ENCODE data around the gene IL22RA2.

IL22RA2 gene

DNA sequence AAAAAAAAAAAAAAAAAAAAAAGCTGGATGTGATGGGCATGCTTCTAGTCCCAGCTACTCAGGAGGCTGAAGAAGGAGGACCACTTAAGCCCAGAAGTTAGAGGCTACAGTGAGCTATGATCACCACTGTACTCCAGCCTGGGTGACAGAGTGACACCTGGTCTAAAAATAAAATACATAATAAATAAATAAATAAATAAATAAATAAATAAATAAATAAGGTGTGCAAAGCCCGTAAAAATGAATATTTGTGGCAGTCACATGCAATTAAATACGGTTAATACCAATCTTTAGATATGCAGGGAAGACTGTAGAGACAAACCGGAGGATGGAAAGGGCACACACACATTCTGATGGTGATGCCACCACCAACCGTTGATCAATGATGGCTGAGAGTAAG lies 26.2 kb downstream of the IL22RA2 start:
- TF ChIP-seq, protein P1, sequence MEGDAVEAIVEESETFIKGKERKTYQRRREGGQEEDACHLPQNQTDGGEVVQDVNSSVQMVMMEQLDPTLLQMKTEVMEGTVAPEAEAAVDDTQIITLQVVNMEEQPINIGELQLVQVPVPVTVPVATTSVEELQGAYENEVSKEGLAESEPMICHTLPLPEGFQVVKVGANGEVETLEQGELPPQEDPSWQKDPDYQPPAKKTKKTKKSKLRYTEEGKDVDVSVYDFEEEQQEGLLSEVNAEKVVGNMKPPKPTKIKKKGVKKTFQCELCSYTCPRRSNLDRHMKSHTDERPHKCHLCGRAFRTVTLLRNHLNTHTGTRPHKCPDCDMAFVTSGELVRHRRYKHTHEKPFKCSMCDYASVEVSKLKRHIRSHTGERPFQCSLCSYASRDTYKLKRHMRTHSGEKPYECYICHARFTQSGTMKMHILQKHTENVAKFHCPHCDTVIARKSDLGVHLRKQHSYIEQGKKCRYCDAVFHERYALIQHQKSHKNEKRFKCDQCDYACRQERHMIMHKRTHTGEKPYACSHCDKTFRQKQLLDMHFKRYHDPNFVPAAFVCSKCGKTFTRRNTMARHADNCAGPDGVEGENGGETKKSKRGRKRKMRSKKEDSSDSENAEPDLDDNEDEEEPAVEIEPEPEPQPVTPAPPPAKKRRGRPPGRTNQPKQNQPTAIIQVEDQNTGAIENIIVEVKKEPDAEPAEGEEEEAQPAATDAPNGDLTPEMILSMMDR (IDR thresholded peaks at IDR 0.05; ENCODE audit: borderline replicate concordance, insufficient read depth, low read depth, low read length) = no peak
- H3K4me3 ChIP-seq (ENCODE audit: low read depth, low read length) = no peak overlapping the region

DNA sequence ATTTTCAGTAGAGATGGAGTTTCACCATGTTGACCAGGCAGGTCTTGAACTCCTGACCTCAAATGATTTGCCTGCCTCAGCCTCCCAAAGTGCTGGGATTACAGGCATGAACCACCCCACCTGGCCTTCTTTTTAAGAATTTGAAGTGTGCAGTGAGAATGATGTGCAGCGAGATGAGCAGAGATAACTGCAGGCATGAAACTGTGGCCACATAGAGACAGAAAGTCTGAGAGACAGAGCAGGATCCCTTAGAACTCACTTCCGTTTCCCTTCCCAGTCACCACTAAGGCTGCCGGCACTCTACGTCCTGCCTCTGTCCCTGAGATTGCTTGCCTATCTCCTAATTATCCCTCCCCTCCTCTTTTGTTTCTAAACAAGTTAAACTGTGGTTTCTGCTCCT lies 27.2 kb downstream of the IL22RA2 start:
- H3K4me3 ChIP-seq (ENCODE audit: low read depth, low read length) = no peak overlapping the region
- TF ChIP-seq, protein P1 (IDR thresholded peaks at IDR 0.05; ENCODE audit: borderline replicate concordance, insufficient read depth, low read depth, low read length) = no peak

DNA sequence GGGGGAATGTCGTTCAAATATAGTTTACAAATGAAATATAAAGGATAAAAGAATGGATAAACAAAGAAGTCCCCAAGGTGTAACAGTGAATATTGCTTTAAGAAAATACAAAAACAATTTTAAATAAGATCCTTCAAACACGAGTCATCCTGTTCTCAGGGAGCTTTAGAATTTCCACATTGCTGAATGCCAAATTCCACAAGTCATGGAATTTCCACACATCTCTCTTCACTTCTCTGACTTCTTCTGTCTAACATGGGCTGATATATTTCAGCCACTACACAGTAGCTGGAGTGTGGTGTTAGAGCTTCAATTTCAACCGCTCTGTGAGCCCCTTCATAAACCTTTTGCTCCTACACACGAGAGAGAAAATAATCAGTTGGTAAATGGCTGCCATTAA lies 28.0 kb downstream of the IL22RA2 start:
- TF ChIP-seq, protein P1 (IDR thresholded peaks at IDR 0.05; ENCODE audit: borderline replicate concordance, insufficient read depth, low read depth, low read length) = no peak
- no peak overlapping the region for H3K4me3 ChIP-seq (ENCODE audit: low read depth, low read length)

DNA sequence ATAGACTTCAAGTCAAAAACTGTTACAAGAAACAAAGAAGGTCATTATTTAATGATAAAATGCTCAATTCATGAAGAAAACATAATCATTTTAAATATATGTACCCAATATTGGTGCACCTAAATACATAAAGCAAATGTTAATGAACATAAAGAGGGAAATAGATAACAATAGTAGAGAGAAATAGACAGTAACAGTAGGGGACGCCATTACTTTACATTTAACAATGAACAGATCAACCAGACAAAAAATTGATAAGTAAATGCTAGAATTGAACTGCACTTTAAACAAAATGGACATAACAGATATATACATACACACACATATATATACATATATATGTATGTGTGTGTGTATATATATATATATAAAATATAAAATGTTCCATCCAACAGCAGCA lies 37.4 kb downstream of the IL22RA2 start:
- TF ChIP-seq, protein P1 (IDR thresholded peaks at IDR 0.05; ENCODE audit: borderline replicate concordance, insufficient read depth, low read depth, low read length) = no peak
- H3K4me3 ChIP-seq (ENCODE audit: low read depth, low read length) = no peak overlapping the region

DNA sequence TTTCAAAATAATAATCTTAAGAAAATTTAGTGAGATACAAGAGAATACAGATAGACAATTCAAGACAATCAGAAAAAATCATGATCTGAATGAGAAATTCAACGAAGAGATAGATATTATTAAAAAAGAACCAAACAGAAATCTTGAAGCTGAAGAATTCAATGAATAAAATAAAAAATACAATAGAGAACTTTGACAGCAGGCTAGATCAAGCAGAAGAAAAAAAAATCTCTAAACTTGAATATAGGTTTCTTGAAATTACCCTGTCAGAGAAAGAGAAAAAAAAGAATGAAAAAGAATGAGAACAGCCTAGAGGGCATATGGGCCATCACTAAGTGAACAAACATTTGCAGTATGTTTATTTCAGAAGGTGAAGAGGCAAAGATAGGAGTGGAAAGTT lies 39.0 kb downstream of the IL22RA2 start:
- TF ChIP-seq, protein P1 (IDR thresholded peaks at IDR 0.05; ENCODE audit: borderline replicate concordance, insufficient read depth, low read depth, low read length) = no peak
- H3K4me3 ChIP-seq (ENCODE audit: low read depth, low read length) = no peak overlapping the region

DNA sequence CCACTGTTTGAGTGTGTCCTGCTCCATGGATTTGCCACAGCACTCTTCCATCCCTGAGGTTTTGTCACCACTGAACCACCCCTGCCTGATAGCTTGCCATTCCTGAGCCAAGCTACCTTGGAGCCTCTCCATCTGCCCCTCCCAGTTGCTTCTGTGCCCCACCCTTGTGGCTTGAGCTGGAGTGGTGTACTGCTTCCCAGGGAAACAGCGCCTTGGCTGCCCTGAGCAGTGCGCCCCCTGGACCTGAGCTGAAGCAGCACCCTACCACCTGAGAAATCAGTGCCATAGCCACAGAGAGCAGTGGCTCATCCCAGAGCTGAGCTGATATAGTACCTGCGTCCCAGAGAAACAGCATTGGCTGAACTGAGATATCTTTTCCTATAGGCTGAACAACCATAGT lies 40.3 kb downstream of the IL22RA2 start:
- no peak overlapping the region for H3K4me3 ChIP-seq (ENCODE audit: low read depth, low read length)
- TF ChIP-seq, protein P1 (IDR thresholded peaks at IDR 0.05; ENCODE audit: borderline replicate concordance, insufficient read depth, low read depth, low read length) = no peak

DNA sequence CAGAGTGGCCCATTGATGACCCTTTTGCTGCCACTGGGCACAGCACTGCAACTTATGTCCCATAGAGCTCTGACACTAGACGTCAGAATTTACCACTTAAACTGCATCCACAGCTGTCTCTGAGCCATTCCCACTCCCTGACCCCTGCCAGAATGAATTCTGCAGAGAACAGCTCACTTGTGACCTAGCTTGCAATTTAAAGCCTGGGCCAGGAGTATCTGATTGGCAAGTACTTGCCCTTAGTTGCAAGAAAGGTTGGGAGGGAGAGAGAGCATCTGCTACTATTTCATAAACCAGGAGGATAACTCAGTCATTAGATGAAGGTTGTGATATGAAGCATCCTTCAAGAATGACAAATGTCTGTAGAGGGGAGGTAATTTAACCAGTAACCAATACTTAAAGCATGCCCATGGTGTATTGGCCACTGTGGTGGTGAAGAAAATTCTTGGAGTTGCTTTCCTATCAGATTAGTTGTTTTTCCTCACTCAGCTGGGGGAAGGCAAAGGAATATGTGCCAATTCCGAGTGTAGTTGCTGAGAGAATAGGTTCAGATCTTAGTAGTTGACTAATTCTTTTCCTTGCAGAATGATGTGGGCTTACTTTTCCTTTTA lies 46.5 kb downstream of the IL22RA2 start:
- H3K4me3 ChIP-seq (ENCODE audit: low read depth, low read length) = no peak overlapping the region
- TF ChIP-seq, protein P1 (IDR thresholded peaks at IDR 0.05; ENCODE audit: borderline replicate concordance, insufficient read depth, low read depth, low read length) = no peak

Measured in GM12875 (cell line).